ENCODE data around the gene TDRD15.

GRCh38 chr2:21103274-21103891, 20.4 kb upstream of the TDRD15 start:
- no peak for TF ChIP-seq CTCF (IDR thresholded peaks at IDR 0.05; ENCODE audit: poor library complexity)
- TF ChIP-seq EZH2phosphoT487 (IDR thresholded peaks at IDR 0.05; ENCODE audit: low read depth, severe bottlenecking, unreplicated experiment) = no peak
- no peak for TF ChIP-seq EZH2 (IDR thresholded peaks at IDR 0.05; ENCODE audit: borderline replicate concordance)
